HL-60 (cell line): Measurements from ENCODE around the gene CPED1.

Experiments
- GABPA ChIP-seq: IDR thresholded peaks from 2 replicates; pipeline ENCODE4 v1.6.1; 2012; ENCODE audit warnings: low read depth
- POLR2AphosphoS5 ChIP-seq: IDR thresholded peaks from 2 replicates; pipeline ENCODE4 v1.6.1; 2012; ENCODE audit warnings: low read depth
- TF ChIP-seq, protein P1 (sequence below): IDR thresholded peaks from one replicate; pipeline ENCODE4 v1.5.1; 2011; ENCODE audit warnings: low read length, control low read depth, inconsistent platforms; ENCODE audit not compliant: insufficient read depth
- TF ChIP-seq, protein P2 (sequence below): IDR thresholded peaks from 2 replicates; pipeline ENCODE4 v1.6.1; 2012; ENCODE audit warnings: low read depth; ENCODE audit not compliant: insufficient replicate concordance

DNA sequence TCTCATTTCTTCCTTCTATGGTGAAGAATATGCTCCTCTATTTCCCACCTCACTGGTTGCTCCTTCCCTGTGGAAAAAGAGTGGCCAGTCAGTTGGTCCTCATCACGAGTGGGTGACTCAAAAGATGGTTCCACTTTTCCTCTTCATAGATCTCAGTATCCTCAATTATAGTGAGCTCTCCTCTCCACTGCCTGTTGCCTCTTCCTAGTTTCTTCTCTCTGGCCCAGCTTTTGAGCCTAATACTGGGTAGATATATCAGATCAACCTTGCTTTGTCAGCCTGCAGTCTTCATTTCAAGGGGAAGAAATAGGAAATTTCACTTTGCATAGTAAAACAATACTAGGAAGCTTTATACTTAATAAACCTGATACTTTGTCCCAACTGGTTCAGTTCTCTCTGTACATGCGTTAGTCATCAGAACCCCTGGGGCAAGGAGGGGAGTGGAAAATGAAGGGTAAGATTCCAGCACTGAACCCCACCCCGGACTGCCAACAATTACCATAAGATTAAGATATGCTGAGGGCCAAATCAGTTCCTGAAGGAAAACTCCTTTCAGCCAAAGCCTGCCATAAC lies 324.8 kb downstream of the CPED1 start:
- TF ChIP-seq, protein P1, sequence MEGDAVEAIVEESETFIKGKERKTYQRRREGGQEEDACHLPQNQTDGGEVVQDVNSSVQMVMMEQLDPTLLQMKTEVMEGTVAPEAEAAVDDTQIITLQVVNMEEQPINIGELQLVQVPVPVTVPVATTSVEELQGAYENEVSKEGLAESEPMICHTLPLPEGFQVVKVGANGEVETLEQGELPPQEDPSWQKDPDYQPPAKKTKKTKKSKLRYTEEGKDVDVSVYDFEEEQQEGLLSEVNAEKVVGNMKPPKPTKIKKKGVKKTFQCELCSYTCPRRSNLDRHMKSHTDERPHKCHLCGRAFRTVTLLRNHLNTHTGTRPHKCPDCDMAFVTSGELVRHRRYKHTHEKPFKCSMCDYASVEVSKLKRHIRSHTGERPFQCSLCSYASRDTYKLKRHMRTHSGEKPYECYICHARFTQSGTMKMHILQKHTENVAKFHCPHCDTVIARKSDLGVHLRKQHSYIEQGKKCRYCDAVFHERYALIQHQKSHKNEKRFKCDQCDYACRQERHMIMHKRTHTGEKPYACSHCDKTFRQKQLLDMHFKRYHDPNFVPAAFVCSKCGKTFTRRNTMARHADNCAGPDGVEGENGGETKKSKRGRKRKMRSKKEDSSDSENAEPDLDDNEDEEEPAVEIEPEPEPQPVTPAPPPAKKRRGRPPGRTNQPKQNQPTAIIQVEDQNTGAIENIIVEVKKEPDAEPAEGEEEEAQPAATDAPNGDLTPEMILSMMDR = no peak
- TF ChIP-seq POLR2AphosphoS5 = no peak
- TF ChIP-seq, protein P2, sequence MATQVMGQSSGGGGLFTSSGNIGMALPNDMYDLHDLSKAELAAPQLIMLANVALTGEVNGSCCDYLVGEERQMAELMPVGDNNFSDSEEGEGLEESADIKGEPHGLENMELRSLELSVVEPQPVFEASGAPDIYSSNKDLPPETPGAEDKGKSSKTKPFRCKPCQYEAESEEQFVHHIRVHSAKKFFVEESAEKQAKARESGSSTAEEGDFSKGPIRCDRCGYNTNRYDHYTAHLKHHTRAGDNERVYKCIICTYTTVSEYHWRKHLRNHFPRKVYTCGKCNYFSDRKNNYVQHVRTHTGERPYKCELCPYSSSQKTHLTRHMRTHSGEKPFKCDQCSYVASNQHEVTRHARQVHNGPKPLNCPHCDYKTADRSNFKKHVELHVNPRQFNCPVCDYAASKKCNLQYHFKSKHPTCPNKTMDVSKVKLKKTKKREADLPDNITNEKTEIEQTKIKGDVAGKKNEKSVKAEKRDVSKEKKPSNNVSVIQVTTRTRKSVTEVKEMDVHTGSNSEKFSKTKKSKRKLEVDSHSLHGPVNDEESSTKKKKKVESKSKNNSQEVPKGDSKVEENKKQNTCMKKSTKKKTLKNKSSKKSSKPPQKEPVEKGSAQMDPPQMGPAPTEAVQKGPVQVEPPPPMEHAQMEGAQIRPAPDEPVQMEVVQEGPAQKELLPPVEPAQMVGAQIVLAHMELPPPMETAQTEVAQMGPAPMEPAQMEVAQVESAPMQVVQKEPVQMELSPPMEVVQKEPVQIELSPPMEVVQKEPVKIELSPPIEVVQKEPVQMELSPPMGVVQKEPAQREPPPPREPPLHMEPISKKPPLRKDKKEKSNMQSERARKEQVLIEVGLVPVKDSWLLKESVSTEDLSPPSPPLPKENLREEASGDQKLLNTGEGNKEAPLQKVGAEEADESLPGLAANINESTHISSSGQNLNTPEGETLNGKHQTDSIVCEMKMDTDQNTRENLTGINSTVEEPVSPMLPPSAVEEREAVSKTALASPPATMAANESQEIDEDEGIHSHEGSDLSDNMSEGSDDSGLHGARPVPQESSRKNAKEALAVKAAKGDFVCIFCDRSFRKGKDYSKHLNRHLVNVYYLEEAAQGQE = no peak
- TF ChIP-seq GABPA = no peak
